ENCODE results near the gene RUNDC3A. TPM values are rescaled to one million over a fixed set of nuclear protein-coding genes. Genes with fewer than 3 reads are reported as not detected.
"Not testable (repeated sequence)": the region's sequence is repeated elsewhere in the genome, so short reads cannot be mapped to it uniquely, and the experiment has no call there.

Gene RUNDC3A
- total RNA-seq, 1 donor = under 0.01 TPM

DNA sequence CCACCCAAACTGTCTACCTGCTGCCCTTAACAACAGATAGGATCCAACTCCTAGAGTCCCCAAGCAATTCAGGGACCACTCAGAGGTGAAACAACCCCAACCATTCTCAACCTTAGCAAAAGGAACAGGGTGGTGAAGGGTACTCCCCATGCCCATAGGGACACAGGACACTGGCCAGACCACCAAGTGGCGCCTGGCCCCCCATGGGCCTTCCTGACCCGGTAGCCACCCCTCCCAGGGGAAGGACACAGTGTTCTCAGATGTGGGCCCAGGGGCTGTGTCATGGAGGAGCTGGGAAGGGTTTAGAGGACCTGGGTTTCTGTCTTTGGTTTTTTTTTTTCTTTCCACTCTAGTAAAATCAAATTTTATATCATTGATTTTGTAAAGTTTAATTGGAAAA lies 25.9 kb downstream of the RUNDC3A start:
- no peak overlapping the region for H3K4me3 ChIP-seq (ENCODE audit: low read depth, low read length)
- TF ChIP-seq, protein P1, sequence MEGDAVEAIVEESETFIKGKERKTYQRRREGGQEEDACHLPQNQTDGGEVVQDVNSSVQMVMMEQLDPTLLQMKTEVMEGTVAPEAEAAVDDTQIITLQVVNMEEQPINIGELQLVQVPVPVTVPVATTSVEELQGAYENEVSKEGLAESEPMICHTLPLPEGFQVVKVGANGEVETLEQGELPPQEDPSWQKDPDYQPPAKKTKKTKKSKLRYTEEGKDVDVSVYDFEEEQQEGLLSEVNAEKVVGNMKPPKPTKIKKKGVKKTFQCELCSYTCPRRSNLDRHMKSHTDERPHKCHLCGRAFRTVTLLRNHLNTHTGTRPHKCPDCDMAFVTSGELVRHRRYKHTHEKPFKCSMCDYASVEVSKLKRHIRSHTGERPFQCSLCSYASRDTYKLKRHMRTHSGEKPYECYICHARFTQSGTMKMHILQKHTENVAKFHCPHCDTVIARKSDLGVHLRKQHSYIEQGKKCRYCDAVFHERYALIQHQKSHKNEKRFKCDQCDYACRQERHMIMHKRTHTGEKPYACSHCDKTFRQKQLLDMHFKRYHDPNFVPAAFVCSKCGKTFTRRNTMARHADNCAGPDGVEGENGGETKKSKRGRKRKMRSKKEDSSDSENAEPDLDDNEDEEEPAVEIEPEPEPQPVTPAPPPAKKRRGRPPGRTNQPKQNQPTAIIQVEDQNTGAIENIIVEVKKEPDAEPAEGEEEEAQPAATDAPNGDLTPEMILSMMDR (IDR thresholded peaks at IDR 0.05; ENCODE audit: insufficient read depth, low read depth, low read length) = no peak
- DNase-seq (ENCODE audit: low read depth) = no peak

DNA sequence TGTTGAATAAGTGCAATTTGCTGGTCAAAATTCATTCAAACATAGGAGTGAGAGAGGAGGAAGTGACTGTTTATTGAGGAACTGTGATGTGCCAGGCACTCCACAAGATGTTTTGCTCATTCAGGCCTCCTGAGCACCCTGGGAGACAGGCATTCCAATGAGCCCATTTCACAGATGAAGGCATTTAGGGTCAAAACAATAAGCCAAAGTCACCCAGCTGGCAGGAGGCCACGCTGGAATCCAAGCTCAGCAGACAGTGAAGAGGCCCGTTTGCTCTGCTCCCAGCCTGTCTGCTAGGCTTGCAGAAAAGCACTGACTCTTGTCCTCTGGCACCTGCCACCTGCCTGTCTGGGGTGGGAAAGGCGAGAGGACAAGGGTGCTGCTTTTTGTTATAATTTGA lies 26.3 kb downstream of the RUNDC3A start:
- no peak overlapping the region for H3K4me3 ChIP-seq (ENCODE audit: low read depth, low read length)
- TF ChIP-seq, protein P1 (IDR thresholded peaks at IDR 0.05; ENCODE audit: insufficient read depth, low read depth, low read length) = no peak
- DNase-seq (ENCODE audit: low read depth) = no peak

DNA sequence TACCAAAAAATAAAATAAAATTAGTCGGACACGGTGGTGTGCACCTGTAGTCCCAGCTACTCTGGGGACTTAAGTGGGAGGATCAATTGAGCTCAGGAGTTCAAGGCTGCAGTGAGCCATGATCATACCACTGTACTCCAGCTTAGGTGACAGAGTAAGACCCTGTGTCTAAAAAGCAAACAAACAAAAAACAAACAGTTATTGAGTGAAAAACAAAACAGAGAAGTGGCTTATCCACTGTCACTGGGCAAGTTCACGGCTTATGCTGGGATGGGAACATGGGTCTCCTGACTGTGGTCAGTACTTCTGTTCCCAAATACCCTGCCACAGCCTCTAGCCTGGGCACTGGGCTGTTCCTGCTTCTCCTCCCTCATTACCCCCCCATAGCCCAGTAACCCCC lies 27.2 kb downstream of the RUNDC3A start:
- TF ChIP-seq, protein P1 (IDR thresholded peaks at IDR 0.05; ENCODE audit: insufficient read depth, low read depth, low read length) = no peak
- DNase-seq (ENCODE audit: low read depth) = no peak
- H3K4me3 ChIP-seq (ENCODE audit: low read depth, low read length) = no peak overlapping the region

DNA sequence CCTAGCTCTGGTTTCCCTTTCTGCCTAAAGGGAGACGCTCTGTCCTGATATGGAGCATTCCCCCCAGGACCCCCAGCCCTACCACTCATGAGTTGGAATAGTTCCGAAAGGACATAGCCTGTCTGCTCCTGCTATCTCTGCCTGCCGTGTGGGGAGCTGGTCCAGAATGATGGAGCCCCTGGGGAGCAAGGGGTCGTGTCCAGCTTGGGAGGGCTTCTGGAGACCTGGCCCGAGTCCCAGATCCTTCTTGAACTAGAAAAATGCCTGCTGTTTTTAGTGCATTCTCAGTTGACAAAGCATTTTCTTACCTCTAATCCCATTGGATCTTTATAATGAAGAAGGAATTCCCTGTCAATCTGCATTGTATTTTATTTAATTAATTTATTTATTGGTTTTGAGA lies 27.6 kb downstream of the RUNDC3A start:
- no peak overlapping the region for H3K4me3 ChIP-seq (ENCODE audit: low read depth, low read length)
- TF ChIP-seq, protein P1 (IDR thresholded peaks at IDR 0.05; ENCODE audit: insufficient read depth, low read depth, low read length) = no peak
- no peak for DNase-seq (ENCODE audit: low read depth)

DNA sequence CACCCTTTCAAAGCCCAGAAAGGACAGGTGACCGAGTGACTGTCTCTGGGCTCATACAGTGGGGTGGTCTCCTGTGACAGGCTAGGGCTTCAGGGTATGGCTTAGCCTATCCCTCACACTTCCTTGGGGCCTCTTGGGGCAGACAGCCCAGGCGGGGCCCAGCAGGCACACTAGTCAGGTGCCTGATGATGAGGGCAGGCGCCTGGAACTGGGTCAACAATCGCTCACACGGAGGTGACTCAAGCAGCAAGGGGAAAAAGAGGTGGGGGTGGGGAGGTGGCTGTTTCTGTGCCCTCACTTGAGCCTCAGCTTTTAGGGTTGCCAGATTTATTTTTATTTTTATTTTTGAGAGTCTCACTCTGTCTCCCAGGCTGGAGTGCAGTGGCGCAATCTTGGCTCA lies 30.3 kb downstream of the RUNDC3A start:
- TF ChIP-seq, protein P1 (IDR thresholded peaks at IDR 0.05; ENCODE audit: insufficient read depth, low read depth, low read length) = no peak
- no peak overlapping the region for H3K4me3 ChIP-seq (ENCODE audit: low read depth, low read length)
- no peak for DNase-seq (ENCODE audit: low read depth)

DNA sequence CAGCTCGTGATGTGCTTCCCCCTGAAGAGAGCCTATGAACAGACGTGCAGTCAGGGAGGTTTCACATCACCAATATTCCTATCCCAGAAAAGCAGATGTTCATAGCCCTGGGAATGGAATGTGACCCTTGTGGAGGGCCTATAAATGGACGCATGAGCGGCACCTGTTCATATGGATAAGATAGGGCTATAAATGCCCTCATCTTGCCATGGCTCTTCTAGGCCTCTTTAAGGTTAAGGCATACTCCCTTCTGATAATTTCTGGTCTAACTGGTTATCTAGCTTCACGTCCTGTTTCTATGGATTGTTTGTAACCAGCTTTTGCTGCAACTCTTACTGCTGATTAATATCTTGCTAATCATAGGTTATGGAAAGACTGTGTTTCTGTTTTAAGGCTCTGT lies 32.2 kb downstream of the RUNDC3A start:
- DNase-seq (ENCODE audit: low read depth); H3K4me3 ChIP-seq (ENCODE audit: low read depth, low read length): not testable (repeated sequence)

DNA sequence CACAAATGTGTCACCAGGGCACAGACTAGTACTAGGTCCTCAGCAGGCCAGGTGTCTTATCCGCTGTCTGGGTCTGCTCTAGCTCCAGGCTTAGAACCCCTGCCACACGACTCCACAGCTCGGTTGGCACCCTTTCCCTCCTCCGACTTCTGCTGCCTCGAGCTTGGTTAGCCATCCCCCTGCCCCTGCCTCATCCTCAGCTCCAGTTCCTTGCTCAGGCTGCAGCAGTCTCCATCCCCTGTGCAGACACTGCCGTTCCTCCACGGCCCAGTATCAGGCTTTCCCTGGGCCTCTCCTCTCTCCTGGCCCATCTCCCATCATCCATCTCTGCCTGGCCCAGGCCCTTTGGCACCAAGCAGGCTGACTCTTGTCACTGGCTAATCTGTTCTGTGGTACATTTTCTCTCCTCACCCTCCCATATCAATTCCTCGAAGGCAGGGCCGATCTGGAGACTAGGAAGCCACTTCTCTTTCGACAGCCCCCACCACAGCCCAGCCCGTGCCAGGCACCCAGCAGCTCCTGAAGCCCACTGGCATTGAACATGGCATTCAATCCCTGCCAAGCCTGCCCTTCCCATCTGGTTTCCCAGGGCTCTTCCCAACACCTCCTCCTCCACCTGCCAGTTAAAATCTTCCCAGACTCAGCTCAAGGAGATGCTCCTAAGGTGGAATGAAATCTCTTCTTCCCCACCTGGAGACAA lies 35.3 kb downstream of the RUNDC3A start:
- TF ChIP-seq, protein P1 (IDR thresholded peaks at IDR 0.05; ENCODE audit: insufficient read depth, low read depth, low read length) = no peak
- no peak for DNase-seq (ENCODE audit: low read depth)
- no peak overlapping the region for H3K4me3 ChIP-seq (ENCODE audit: low read depth, low read length)

All from fibroblast of villous mesenchyme (primary cell).